ENCODE data around the gene NEU1.

DNA sequence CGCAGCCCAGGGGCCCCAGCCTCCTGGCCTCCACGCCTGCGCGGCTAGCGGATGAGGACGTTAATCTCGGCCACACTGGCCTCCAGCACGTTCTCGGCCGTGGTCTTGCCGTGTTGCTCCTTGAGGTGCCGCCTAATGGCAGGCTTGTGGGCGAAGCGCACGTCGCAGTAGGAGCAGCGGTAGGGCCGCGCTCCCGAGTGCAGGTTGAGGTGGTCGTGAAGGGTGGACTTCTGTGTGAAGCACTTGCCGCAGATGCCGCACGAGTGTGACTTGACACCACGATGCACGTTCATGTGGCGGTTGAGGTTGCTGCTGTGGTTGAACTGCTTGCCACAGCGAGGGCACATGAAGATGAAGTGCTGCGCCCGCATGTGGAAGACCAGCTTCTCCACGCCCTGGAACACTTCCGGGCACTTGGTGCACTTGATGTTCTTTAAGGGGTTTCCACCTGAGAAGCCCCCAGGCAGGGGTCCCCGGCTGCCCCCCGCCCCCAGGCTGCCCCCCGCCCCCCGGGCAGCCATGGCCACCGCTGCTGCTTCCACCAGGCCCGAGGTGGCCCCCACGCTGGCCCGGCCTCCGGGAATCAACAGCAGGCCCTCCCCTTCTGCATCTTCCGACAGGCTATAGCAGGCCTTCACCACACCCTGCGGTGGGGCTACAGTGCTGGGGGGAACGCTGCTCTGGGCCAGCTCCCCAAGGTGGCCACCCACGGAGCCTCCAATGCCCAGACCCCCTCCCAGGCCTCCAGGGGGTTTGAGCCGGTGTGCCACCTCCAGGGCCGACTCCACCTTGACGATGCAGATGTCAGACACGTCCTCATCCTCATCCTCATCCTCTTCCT, 37.5 kb upstream of the NEU1 start:
- TF ChIP-seq CTCF (IDR thresholded peaks at IDR 0.05; ENCODE audit: poor library complexity) (no peak), EZH2phosphoT487 (IDR thresholded peaks at IDR 0.05; ENCODE audit: low read depth, severe bottlenecking, unreplicated experiment) (no peak)

Data from hepatocyte (in vitro differentiated cells).